ENCODE measurements around the gene TNFAIP8.

Gene TNFAIP8

DNA sequence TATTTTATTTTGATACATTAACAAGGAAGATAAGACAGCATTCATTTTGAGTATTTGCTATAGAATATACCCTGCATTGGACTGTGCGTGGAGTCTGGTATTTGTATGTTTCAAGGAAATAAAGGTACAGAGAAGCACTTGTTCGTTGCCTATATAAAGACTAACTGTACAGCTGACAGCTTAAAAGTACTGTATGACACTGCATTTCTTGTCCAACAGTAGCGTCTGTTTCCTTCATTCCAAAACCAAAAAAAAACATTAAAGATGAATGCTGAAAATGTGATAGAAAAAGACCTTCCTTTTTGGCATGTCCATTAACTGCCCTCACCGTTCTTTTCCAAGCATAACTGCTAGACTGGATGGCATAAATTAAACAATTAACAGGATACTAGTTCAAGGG lies 15.3 kb downstream of the TNFAIP8 start:
- DNase-seq = no peak

DNA sequence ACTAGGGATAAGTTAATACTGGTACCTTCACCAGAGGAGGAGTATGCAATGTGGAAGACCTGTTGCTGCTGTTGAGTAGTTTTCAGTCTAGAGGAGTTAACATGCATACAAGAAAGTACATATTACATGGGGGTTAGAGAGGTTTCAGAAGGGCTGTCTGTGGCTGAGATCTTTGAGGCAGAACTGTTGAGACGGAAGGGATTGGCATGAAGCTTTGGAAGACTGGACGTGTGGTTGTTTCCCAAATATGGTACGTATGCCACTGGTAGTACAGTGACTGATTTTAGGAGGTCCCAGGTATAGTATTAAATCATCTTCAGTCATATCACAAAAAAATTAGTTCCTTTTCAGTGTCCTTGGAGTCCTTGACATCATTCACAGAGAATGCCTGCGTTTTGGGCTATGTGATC lies 17.6 kb downstream of the TNFAIP8 start:
- DNase-seq = no peak

DNA sequence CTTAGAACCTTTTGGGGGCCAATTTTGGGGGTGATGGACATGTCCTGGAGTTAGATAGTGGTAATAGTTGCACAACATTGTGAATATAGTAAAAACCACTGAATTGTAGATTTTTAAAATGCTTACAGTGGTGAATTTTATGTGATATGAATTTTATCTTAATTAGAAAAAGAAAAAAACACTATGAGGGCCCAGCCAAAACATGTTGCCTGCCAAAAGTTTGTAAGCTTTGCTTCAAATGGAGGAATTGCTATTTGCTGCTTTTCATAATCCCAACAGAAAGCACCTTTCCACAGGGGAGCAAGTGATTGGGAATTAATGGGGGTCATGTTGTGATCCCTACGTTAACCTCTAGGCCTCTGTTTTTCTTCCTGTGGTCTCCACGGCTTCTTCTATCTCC lies 19.1 kb downstream of the TNFAIP8 start:
- no peak for DNase-seq

DNA sequence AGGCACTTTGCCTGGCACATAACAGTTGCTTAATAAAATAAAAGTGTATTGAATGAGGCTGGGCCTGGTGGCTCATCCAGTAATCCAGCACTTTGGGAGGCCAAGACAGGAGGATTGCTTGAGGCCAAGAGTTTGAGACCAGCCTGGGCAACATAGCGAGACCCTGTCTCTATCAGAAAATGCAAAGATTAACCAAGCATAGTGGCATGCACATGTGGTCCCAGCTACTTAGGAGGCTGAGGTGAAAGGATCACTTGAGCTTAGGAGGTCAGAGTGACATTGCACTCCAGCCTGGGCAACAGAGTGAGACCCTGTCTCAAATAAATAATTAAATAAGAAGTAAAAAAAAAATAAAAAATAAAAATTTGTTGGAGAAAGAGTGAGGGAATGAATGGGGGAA lies 21.2 kb downstream of the TNFAIP8 start:
- DNase-seq = no peak

DNA sequence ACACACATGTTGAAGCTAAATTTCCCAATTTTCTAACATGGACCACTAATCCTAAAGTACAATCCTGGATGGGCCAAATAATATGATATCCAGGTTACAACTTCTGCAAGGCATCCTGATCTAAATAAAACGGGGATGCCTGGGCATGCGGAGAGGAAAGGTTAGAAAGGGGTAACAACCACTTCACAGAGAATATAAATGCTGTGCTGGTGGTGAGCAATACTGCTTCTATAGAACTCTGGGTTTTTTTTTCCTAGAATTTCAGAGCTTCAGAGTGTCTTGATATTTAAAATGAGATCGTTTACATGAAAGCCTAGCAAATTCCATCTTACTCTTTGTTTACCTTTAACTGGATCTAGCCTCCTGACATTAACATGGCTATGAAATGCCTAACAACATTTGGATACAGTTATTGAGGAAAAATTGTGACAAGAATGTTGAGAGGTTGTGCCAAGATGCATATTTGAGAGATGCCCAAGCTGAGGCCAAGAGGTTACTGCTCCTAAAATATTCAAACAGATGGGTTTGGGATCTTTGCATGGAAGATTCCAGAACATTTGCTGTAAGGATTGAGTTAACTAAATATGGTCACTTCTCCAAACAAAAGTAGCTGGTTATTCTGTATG lies 22.4 kb downstream of the TNFAIP8 start:
- DNase-seq = no peak

DNA sequence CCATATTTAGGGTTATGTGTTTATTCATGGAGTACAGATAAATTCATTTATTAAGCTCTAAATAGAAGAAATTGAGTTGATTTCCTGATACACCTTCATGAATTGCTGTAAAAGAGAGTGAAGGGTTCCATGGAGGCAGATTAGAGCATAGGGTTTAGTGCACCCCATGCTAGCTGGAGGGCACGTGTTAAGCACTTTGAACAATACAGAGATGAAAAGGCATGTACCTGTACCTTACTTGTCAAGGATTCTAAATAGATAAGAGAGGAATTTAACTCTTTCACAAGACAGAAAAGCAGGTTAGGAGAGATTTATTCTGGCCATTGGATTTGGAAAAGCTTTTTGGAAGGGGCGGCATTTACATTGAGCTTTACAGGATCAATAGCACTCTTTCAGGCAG lies 23.3 kb downstream of the TNFAIP8 start:
- no peak for DNase-seq

DNA sequence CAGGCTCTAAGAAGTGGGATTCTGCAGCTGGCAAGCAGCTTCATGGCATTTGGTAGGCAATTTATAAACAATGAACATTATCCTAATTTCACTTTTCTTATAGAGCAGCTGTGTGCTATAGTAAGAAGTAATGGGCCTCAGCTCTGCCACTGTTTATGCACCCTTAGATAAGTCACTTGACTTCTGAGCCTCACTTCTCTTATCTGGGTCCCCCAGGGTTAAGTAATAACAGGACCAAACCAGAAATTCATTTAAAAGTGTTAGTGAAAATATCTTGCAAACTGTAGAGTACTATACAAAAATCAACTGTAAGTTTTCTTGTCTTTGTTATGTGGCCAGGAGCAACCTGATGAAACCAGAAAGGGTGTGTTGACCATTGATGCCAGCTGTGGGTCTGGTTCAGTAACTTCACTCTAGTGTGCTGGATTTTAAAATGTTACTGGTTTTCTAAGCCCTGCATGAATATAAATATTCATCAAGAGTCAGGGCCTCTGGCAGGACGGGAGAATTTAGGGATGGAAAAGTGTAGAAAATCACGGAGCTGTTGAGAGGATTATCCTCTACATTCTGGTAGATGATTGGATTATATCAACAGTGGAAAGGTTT lies 24.2 kb downstream of the TNFAIP8 start:
- no peak for DNase-seq

DNA sequence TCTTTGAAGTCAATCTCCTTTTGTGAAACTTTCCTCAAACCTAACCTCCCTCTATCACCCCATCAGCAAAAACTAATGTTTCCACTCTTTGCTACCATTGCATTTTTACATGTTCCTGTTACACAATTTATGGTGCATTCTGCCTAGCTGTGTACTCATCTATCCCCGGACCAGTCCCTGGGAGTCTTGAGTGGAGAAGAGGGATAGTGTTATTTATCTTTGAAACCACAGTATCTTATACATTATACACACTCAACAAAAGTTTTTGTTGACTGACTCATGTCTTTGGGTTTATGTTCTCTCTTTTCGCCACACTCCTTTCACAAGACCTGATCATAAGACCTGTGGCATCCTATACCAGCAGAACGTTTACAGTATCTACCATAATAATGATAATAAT lies 26.4 kb downstream of the TNFAIP8 start:
- no peak for DNase-seq

DNA sequence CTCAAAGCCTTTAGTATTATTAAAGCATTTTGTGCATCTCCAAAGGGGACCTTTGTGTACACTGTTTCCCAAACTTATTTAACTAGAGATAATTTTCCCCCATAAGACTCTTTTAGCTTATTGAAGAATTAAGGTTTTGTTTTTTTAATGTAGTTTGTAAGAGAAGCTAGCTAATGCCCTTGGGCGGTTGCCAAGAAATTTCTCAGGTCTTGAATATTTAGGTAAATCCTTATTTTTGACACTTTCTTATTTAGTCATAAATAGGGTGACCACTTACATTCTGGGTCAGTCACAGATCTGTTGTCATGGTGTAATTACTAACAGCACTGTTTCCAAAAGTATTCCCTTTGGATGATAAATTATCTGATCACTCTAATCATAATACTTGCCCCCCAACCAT lies 27.2 kb downstream of the TNFAIP8 start:
- DNase-seq = no peak

DNA sequence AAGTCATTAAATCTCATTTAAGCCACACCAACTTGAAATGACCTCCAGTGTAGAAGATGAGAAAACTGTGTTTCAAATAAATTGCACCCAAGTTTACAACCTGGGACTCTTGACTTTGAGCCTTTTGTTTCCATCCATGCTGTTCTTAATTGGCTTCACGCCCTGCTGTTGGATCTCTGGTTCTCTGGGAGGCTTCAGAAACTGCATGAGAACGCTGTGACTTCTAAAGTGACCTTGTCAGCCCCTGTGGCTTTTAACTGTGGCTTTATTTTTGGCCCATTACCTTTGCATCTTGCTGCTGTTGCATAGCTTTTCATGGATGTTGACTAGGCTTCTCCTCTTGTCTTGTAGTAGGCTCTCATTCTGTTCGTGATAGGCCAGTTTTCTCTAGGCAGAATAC lies 29.3 kb downstream of the TNFAIP8 start:
- no peak for DNase-seq

DNA sequence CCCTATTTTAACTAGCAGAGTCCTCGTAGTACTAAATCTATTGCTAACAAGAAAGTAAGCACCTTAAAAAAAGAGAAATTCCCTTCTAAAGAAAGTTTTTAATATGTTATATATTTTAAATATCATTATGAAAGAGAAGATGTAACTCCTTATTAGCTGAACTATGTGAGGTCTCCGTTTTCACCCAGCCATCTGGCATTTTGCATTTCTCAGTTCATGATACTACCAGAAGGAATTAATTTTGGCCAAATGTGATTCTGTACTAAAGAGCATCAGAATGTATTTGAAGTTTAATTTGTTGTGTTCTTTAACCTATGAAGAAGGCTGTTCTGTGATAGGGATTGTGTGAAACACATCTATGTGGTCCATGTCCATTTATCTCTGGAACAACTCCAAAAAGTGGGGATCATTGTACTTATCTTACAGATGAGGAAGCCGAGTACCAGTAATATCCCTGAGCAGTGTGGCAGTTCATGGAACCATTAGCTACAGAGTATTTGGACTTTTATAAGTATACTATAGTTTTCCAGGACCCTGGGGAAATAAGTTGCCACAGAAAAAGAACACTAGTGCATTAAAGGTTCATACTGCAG lies 29.8 kb downstream of the TNFAIP8 start:
- DNase-seq = no peak

DNA sequence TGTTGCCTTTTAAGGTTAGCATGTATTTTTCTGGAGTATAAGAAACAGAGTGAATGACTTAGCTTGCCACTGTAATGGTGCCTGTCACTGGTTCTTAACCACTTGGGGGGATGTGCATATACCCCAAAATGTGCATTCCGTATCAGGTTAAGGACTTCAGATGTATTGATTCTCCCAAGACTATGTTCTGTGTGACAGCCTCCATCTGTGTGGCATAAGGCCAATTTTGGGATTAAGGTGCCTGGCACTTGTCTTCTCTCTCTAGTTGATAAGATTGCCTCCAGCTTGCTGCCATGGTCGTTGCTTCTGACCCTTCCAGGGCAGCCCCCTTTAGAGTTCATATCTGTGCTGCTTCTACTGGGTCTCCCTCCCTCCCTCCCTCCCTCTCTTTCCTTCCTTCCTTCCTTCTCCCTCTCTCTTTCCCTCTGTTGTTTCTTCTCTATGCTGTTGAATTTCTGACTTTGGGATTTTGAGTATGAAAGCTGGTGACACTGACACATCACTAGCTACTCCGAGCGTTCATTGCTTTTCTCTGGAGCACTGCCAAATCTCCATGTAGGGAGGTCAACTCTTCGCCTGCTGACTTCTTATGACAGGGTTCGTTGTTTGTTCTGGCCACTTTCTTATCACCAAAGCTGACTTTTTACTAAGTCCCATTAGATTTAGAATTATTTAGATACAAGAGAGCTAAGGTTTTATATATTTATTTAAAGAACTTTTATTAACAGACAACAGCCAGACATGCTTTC lies 31.0 kb downstream of the TNFAIP8 start:
- no peak for DNase-seq

DNA sequence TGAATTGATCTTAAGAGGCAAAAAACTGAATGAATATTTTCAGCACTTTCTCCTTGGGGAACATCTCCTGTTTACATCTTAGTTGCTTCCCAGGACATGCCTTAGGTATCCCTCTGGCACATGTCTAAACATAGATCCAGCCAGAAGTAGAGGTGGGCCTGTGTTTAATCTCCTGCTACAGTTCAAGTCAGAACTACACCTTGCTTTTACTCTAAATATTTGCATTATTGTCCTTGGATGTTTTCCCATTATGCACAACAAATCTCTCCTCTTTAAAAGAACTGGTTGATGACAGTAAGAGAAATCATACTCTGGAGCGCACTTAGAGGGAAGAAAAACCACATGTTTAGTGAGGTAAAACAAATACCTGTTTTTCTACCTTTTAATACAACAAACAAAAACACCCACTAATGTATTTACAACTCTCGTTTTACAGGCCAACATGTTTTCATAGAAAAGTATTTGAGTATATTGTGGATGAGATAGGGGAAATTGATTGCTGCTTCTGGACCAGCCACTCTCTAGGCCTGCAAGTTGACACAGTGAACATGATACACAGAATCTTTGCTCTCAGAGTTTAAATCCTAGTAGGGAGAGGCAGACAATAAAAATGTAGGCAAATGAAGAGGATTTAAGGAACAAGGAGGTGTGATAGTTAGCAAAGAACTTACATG lies 32.3 kb downstream of the TNFAIP8 start:
- DNase-seq = no peak

DNA sequence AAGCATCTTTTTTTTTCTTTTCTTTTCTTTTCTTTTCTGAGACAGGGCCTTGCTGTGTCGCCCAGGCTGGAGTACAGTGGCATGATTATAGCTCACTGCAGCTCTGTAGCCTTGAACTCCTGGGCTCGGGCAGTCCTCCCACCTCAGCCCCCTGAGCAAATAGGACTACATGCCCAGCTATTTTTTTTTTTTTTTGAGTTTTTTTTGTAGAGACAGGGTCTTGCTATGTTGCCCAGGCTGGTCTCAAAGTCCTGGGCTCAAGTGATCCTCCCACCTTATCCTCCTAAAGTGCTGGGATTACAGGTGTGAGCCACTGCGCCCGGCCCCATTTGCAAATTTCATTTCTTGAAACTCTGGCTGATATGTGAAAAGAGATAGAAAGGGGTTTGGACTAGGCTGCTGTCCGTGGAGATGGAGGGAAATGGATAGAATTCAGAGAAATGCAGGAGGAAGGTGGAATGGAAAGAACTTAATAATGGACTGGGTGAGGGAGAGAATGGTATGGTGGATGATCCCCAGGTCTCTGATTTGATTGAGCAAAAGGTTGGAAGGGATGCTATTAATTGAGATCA lies 32.9 kb downstream of the TNFAIP8 start:
- no peak for DNase-seq

DNA sequence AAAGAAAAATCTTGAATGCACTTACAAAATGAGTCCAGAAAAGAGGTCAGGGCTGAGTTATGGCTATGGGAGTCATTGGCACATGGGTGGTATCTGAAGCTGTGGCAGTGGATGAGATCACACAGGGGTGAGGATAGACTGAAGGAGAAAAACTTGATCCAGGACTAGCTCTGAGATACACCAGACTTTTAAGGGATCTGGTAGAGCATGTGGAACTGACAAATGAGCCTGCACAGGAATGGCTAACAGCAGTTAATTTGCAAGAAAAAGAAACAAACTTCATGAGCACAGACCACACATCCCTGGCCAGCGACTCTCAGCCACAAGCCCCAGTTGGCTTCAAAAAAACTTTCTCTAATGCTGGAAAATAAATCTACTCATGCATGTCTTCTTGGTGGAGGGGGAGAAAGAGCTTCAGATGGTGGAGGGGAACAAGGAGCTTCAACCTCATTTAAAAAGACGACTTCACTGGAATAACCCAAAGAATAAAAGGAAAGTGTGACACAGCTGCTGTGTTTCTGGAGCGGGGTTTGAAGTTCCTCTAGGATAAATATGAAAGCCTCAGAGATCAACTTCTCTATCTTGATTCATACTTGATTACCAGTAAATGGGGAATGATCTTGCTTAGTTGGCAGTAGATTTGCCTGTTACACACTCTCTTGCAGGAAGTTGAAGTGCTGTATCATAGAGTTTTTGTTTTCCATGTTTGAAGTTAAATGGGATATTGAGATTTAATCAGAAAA lies 33.6 kb downstream of the TNFAIP8 start:
- no peak for DNase-seq

DNA sequence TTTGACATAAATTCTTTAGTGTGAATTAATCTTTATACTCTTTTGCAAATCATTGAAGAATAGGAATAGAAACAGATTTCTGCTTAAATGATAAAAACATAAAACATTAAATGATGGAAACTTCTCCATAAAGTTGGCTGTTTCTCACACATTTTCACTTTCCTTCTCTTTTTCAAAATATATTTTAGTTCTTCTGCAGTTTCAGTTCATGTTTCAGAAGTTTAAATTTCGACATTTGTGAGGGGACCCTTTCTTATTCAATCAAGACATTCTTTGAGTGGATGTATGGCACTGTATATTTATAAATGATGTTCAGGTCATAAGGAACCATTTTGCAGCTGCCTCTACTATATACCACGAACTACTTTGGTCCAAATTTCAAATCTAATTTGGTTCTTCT lies 34.6 kb downstream of the TNFAIP8 start:
- no peak for DNase-seq

DNA sequence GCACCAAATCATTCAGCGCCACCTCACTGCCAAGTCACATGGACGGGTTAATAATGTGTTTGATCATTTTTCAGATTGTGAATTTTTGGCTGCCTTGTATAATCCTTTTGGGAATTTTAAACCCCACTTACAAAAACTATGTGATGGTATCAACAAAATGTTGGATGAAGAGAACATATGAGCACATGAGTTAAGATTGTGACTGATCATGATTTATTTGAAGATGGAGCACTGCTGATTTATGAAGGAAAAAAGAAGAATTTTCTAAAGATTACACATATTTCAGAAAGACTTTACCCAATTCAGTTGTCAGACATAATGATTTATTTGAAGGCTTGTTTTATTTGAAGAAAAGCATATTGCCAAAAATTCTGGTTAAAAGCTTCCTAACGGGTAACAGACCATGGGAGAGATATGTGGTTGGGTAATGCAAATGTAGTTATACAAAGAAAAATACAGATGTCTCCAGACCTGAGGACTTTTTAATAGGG lies 37.4 kb downstream of the TNFAIP8 start:
- no peak for DNase-seq

DNA sequence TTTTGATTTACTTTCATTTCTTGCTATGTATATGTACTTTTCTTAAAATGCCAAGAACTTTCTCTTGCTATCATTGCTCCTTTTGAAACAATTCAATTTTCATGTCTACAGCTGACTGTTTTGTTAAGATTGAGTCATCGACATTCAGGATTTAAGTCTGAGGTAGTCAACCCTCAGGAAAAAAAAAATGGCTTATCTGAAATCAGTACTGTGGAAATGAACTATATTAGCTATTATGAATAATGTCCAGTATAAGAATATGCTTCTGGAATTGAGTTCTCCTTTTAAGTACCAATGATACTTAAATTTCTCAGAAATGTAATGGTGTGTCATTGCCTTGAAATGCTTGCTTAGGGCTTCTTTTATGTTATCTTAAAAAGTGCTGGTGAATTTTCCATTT lies 37.9 kb downstream of the TNFAIP8 start:
- DNase-seq = no peak

DNA sequence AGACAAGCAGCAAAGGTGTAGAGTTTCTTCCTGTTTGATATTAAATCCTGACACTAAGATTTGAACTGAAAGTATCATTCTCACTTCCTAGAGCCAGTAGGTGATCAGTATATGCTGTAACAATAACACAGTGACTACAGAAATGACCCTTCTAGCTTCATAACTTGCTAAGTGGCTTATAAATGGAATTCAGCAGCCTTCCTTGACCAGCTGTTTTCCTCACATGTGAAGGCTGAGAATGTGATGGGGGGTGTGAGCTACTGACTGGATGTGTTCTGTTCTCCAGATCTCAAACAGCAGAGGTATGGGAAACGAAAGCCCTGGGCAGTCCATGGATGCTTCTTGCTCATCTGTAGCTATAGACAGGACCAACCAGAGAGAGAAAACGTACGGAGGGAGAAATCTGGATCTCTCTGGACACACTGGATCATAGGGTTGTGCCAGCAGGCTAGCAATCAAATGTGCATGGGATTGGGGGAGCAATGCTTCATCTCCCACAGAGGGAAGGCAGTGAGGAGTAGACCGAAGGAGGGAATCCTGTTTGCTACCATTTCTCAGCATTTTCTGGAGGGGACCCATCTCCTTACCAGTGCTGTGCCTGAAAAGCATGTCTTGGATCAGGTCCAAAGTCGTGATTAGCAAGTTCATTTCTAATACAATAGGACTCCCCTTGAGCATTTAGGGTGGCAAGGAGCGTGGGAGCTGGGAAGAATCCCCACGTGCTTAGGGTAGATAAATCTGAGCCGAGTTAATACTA lies 39.4 kb downstream of the TNFAIP8 start:
- no peak for DNase-seq

DNA sequence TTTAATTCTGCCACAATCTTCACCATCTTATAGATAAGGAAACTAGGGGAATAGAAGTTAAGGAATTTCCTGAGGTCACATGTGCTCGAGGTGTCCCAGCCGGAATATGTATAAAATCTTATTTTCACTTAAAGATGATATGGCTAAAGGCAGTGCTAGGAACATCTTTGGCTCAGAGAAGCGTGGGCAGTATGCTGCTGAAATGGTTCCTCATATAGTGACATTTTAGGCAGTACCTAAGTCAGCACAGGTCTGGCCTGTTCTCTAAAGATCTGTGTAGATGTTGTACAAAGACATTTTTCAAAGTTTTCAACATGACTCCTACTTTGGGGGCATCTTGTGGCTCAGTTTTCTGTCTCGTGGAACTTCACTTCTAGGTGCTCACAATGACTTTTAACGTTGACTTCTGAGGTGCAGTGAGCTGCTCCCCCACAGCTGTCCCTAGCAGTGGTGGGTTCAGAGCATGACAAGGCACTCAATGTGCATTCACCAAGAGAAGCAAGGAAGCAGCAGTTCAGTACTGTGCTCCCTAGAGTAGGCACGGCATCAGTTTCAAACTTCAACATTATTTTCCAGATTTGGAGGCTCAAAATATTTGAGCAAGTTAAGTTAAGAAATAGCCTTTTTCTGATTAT lies 40.3 kb downstream of the TNFAIP8 start:
- no peak for DNase-seq

All from NCI-H2171 treated with DMSO at 0.1 percent for 48 hours (cell line).